Measurements from ENCODE around the gene DGKI. TPM values are rescaled to one million over a fixed set of nuclear protein-coding genes. Genes with fewer than 3 reads are reported as not detected.

The DGKI gene
- total RNA-seq, 1 donor from 2014 or later: 21.4 TPM

DNA sequence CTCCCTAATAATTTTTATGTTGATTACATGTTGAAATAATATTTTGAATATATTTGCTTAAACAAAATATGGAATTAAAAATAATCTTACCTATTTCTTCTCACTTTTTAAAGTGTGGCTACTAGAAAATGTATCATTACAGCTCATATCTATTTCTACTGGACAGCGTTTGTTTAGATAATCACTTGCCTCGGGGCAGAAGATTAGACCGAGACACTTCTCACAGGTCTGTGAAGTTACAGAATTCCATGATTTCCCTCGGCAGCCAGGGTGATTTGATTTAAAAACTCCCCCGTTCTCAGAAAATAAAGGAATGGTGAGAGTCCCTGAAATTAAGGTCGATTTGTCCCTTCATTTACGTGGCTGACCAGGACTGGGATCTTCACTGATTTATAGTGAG is 162.5 kb downstream of the DGKI start:
- Mint-ChIP-seq H3K4me1 (no peaks in the 10 kb centered on the region), H3K9me3 (no peaks in the 10 kb centered on the region), H3K27ac (no peak overlapping the region), H3K27me3 (no peaks in the 10 kb centered on the region), H3K4me3 (no peak overlapping the region), H3K36me3 (ENCODE audit: low read depth) (no peaks in the 10 kb centered on the region)
- intact Hi-C loops (cut with micrococcal nuclease): no loop called here
- DNase-seq: no peak

DNA sequence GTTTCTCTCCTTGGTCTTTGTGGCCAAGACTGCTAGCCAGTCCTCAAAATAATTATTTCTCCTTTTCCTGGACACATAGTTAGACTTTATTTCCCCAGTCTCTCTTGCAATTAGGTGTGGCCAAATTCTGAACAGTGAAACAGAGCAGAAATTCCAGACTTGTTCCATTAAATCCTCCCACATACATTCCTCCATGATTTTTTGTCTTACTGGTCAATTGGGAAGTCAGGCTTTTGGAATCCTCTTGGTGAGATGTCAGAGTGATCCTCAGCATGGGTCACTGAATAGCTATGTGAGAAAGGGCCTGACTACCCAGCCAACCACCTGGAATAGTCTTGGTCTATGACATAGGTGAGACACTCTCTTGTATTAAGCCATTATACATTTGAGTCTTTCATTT is 164.2 kb downstream of the DGKI start:
- no peak overlapping the region for H3K4me3 Mint-ChIP-seq
- H3K9me3 Mint-ChIP-seq: no peaks in the 10 kb centered on the region
- intact Hi-C loops (cut with micrococcal nuclease): no loop called here
- no peak for DNase-seq
- no peaks in the 10 kb centered on the region for H3K36me3 Mint-ChIP-seq (ENCODE audit: low read depth)
- H3K27me3 Mint-ChIP-seq: no peaks in the 10 kb centered on the region
- H3K27ac Mint-ChIP-seq: no peak overlapping the region
- no peaks in the 10 kb centered on the region for H3K4me1 Mint-ChIP-seq

DNA sequence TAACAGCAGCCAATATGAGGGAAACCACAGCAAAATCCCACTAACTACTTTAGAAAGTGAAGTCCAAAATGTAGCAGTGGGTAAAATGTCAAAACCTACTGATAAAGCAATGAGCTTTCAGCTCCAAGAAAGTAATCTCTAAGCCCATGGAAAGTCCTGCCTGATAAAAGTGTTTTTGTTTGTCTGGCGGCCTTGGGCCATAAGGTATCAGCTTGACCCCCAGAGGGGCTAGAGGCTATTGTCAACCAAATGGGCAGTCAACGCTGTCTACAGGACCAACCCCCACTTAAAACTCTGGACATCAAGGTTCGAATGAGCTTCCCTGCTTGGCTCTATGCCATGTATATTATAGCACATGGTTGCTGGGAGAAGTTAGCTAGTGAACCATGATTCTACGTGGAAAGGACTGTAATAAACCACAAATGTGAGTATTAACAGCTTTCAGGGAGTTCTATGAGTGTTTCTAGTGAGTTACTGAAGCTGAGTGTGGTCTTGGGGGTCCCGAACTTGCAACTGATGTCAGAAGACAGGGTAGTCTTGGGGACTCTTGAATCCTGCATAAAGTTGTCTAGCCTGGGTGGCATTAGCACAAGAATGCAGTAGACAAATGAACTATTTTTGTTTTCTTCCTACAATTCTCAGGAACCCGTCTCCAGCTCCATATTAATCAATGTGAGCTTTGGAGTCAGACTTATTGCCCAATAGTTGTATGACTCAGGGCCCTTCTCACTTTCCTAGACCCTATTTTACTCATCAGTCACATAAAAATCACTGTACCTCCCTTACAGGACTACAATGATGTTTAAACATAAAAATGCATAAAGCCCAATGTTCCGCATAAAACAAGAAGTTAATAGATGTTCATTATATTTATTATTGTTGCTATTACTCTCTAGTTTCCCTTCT is 164.9 kb downstream of the DGKI start:
- no peak overlapping the region for H3K4me3 Mint-ChIP-seq
- H3K9me3 Mint-ChIP-seq: no peaks in the 10 kb centered on the region
- H3K4me1 Mint-ChIP-seq: no peaks in the 10 kb centered on the region

DNA sequence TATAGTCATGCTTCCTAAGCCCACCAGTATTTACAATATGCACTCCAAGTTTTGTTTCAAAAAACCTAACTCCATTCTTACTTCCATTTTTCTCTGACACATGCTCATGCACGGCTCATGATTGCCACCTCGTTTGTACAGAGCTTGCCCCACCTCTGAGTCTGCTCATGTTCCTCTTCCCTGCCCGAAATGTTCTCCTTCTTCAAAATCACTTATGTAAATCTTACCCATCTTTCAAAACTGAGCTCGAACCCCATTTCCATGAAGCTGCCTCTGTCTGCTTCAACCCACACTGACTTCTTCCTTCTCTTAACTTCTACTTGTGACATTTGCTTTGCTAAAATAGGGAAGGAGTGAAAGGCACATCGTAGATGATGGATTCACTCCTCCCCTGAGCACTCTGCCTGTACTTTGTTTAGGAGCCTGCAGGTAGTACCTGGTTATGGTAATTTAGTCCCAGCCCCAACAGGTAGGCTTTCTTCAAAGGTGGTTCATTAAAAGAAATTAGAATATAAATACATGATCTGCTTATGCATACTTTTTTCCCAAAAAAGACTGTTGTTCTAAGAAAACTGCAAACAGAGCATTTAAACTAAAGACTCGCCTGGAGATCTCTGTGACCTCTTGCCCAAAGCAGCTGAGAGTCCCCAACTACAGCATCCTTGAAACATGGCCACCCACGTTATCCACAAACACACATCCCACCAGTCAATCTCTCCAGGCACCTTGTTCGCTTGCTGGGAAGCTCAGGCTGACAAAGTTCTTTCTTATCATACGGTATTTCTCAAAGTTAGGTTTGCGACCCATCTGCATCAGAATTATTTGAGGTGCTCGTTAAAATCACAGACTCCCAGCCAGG is 172.0 kb downstream of the DGKI start:
- no peaks in the 10 kb centered on the region for H3K4me1 Mint-ChIP-seq
- peaks cover 2% of the 10 kb centered on the region for H3K27me3 Mint-ChIP-seq
- H3K9me3 Mint-ChIP-seq: no peaks in the 10 kb centered on the region
- no peak for DNase-seq
- H3K27ac Mint-ChIP-seq: no peak overlapping the region
- H3K36me3 Mint-ChIP-seq (ENCODE audit: low read depth): no peaks in the 10 kb centered on the region
- no peak overlapping the region for H3K4me3 Mint-ChIP-seq
- intact Hi-C loops (cut with micrococcal nuclease): no loop called here

More for the DNA sequence above, 164.9 kb downstream of the DGKI start:
- intact Hi-C loops (cut with micrococcal nuclease): no loop called here
- DNase-seq: no peak
- Mint-ChIP-seq H3K36me3 (ENCODE audit: low read depth) (no peaks in the 10 kb centered on the region), H3K27ac (no peak overlapping the region), H3K27me3 (no peaks in the 10 kb centered on the region)

DNA sequence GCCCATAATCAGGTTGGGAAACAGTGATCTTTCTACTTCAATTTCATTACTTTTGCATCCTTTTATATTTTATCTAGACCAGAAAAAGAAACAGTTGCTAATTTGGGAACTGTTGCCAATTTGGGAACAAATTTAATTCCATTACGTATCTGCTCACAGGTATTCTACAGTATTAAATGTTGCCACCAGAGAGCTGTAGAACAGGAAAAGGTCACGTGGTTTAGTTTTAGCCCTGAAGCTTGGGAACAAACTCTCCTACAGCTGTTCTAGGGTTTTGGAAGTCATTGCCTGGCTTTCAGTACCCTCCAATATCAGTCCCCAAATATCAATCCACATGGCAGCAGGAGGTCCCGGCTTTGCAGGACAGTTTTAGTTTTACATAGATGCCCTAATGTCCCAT is 172.7 kb downstream of the DGKI start:
- intact Hi-C loops (cut with micrococcal nuclease): no loop called here
- Mint-ChIP-seq H3K27me3 (peaks cover 2% of the 10 kb centered on the region), H3K4me1 (no peaks in the 10 kb centered on the region), H3K9me3 (no peaks in the 10 kb centered on the region), H3K27ac (no peak overlapping the region), H3K4me3 (no peak overlapping the region), H3K36me3 (ENCODE audit: low read depth) (no peaks in the 10 kb centered on the region)
- no peak for DNase-seq

DNA sequence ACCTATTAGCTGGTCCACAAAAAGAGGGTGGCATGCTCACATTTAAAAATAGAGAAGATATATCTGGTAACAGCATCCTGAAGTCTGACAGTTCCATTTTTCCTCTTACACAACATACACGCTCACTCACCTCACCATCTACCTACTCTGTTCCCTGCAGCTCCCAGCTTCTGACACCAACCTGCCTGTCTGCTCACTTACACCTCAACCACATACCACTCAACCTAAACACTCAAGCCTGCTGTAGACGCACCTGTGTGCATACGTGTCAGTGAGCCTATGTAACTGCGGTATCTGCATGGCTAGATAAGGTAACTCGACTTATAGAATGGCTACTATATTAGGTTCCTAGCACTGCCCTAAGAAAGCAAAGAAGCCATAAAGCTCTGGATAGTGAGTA is 174.9 kb downstream of the DGKI start:
- H3K36me3 Mint-ChIP-seq (ENCODE audit: low read depth): no peaks in the 10 kb centered on the region
- H3K4me1 Mint-ChIP-seq: no peaks in the 10 kb centered on the region
- peaks cover 6% of the 10 kb centered on the region for H3K27me3 Mint-ChIP-seq
- intact Hi-C loops (cut with micrococcal nuclease): no loop called here
- H3K9me3 Mint-ChIP-seq: no peaks in the 10 kb centered on the region
- H3K4me3 Mint-ChIP-seq: no peak overlapping the region
- H3K27ac Mint-ChIP-seq: no peak overlapping the region
- no peak for DNase-seq

DNA sequence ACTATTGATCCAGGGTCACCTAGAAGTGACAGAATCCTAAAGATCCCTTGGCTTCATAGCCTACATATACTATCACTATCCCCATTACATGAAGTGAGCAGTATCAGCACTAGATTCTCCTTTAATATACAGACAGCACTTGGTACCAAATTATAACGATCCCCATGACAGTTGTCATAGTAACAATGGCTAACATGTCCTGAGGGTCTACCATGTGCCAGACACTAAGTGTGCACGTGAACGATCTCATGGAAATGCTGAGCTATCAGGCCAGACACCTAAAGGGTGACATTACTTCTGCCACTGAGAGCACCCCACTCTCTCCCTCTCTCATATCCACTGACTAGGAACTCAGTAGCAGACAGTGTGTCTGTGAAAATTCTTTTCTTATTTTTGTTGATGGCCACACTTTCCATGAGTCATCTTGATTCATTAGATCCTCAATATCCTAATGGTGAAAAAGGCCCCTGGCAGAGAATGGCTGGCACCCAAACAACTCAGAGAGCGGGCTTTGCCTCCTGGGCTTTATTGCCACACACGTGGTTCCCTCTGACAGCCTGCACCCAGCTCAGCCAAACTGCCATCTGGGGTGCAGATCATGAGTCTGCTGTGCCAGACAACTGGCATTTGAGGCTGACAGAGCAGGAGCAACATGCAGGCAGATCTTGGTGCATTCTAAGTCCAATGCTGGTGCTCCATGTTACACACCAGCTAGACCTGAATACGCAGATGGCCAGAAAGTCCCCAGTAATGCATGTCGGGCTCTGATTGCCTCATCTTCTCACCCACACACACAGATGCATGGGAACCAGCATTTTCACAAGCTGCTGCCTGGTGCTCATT is 176.3 kb downstream of the DGKI start:
- Mint-ChIP-seq H3K36me3 (ENCODE audit: low read depth) (no peaks in the 10 kb centered on the region), H3K4me3 (no peak overlapping the region), H3K27ac (no peak overlapping the region), H3K27me3 (peaks cover 4% of the 10 kb centered on the region), H3K4me1 (no peaks in the 10 kb centered on the region), H3K9me3 (no peaks in the 10 kb centered on the region)
- intact Hi-C loops (cut with micrococcal nuclease): no loop called here
- DNase-seq: no peak

DNA sequence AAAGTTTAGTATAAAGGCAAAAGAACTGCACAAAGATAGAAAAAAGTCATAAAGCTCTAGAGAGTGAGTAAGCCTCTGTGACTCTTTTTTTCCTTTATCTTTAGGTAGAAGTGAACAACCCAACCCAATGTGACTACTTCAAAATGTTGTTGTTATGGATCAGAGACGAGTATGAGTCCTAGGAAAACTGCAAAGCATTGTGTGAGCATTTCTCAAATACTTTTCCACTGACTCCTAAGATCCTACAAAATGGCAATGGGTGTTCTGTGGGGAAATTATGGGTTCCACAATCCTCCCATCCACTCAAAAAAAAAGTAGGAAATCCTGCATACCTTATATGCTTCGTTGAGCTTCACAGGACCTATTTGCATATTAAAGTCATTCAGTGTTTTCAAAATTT is 177.1 kb downstream of the DGKI start:
- Mint-ChIP-seq H3K4me1 (peaks cover 2% of the 10 kb centered on the region), H3K4me3 (no peak overlapping the region), H3K27ac (no peak overlapping the region), H3K27me3 (peaks cover 6% of the 10 kb centered on the region), H3K36me3 (ENCODE audit: low read depth) (no peaks in the 10 kb centered on the region), H3K9me3 (no peaks in the 10 kb centered on the region)
- DNase-seq: no peak
- intact Hi-C loops (cut with micrococcal nuclease): no loop called here

DNA sequence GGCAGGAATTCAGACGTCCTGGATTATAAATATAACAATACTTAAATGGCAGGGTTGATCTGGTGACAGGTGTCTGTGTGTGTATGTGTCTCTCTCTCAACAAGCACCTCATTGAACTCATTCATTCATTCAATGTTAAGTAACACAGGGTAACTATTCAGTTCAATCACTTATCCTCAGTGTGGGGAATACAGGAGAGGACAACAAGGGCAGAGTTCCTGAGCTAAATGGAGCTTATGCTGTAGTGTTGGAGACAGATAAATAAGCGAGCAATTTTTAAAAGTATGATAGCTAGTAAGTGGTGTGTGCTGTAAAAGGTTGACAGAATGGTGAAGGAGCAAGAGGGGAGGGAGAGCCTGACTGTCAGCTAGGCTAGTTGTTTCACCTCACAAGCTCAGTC is 178.4 kb downstream of the DGKI start:
- Mint-ChIP-seq H3K27me3 (peaks cover 8% of the 10 kb centered on the region), H3K4me1 (peaks cover 3% of the 10 kb centered on the region), H3K4me3 (no peak overlapping the region), H3K36me3 (ENCODE audit: low read depth) (no peaks in the 10 kb centered on the region), H3K9me3 (no peaks in the 10 kb centered on the region), H3K27ac (no peak overlapping the region)
- intact Hi-C loops (cut with micrococcal nuclease): no loop called here
- DNase-seq: no peak

DNA sequence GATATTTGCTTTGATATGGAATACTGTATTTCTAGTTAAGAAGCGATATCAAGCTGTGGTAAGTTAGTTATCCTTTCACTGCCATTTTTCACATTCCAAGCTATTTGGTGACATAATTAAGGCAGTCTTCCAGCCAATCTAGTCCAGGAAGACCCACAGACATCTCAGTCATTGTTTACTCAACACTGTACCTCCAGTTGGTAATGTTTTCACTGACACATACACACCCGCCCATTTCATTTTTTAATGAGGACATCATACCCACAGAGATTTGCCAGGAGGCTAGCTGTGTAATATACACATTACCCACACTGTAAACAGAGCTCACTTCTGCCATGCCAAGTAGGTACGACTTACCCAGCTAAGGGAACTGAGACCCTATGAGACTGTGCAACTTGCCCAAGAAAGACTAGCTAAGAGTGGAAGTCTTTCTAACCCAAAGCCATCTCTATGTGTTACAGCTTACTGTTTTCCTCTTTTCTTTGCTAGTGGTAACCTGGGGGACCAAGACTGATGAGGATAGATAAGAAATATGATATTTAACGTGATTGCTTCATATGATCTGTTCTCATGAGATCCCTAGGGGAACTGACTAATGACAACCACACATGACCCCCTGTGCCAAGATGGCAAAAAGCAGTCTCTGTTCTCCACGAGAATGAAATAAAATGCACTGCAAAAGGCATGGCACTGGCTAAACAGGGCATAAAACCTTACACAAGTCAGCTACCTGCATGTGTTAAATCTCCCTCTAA is 179.0 kb downstream of the DGKI start:
- H3K9me3 Mint-ChIP-seq: no peaks in the 10 kb centered on the region
- intact Hi-C loops (cut with micrococcal nuclease): no loop called here
- DNase-seq: no peak
- H3K27ac Mint-ChIP-seq: no peak overlapping the region
- peaks cover 3% of the 10 kb centered on the region for H3K4me1 Mint-ChIP-seq
- peaks cover 8% of the 10 kb centered on the region for H3K27me3 Mint-ChIP-seq
- no peak overlapping the region for H3K4me3 Mint-ChIP-seq
- H3K36me3 Mint-ChIP-seq (ENCODE audit: low read depth): no peaks in the 10 kb centered on the region

DNA sequence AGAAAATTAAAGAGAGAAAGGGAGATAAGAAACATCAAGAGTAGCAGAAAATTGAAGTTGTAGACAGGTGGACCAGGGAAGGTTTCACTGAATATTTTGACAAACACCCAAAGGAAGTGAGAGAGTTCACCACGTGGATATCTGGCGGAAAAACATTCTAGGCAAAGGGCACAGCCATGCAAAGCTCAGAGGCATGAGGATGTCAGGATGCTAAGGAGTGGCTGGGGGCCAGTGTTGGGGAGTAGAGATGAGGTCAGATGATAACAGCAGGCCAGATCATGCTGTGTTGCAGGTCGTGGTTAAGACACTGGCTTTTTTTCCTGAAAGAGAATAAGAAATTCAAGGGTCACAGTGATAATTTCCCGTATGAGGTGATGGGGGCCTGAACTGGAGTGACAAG is 181.9 kb downstream of the DGKI start:
- Mint-ChIP-seq H3K9me3 (no peaks in the 10 kb centered on the region), H3K36me3 (ENCODE audit: low read depth) (no peaks in the 10 kb centered on the region), H3K4me3 (no peak overlapping the region), H3K4me1 (peaks cover 3% of the 10 kb centered on the region), H3K27me3 (peaks cover 12% of the 10 kb centered on the region), H3K27ac (no peak overlapping the region)
- intact Hi-C loops (cut with micrococcal nuclease): no loop called here
- no peak for DNase-seq

DNA sequence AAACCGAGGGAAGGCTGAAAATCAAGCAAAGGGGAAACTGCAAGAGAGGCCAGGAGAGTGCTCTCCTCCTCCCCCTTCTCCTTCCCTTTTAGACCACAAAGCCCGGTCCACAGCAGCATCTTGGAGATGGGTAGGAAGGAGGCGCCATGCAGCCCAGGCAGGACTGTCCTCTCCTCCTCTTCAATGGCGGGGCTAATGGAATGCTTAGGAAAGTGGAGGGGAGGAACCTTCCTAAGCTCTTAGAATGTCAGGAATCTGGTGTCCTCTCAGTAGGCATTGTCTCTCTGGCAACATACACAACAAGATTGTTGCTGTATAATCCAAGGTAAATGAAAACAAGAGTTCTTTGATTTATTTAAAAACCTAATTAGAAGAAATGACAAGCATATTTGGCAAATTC is 185.1 kb downstream of the DGKI start:
- Mint-ChIP-seq H3K36me3 (ENCODE audit: low read depth) (no peaks in the 10 kb centered on the region), H3K4me3 (no peak overlapping the region), H3K27me3 (peaks cover 9% of the 10 kb centered on the region), H3K4me1 (peaks cover 3% of the 10 kb centered on the region), H3K9me3 (no peaks in the 10 kb centered on the region), H3K27ac (no peak overlapping the region)
- intact Hi-C loops (cut with micrococcal nuclease): no loop called here
- no peak for DNase-seq

DNA sequence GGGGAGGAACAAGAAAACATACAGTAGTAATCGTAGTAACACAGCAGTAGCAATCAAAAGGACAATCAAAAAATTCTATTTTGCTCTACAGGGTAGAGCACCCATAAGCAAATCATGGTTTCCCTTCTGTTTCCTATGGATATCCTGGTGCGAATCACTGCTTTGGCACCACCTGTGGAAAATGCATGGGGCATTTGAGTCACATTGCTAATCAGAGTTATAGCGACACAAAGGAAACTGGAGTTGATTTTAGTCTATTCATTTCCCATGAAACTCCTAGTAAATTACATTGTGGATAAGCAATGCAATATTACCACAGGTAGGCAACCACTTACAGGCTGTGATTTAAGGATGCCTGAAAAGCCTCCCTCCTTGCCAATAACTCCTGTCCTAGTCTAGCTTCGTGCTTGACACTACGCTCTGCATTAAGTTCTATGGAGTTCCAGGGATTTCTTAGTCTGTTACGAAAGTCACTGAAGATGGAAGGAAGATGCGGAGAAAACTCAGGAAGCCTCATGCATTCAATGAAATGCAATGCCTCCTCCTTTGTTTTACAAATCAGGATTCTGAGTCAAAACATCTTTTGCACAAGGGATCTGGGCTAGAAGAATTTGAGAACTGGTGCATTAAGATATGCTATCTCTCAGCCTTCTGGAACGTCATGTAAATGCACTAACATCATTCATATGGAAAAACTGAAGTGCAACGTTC is 188.4 kb downstream of the DGKI start:
- Mint-ChIP-seq H3K27me3 (peaks cover 5% of the 10 kb centered on the region), H3K36me3 (ENCODE audit: low read depth) (no peaks in the 10 kb centered on the region), H3K4me3 (no peak overlapping the region), H3K4me1 (no peaks in the 10 kb centered on the region), H3K27ac (no peak overlapping the region), H3K9me3 (no peaks in the 10 kb centered on the region)
- DNase-seq: no peak
- intact Hi-C loops (cut with micrococcal nuclease): no loop called here

Data from activated CD4-positive, alpha-beta T cell treated with anti-CD3 and anti-CD28 coated beads, Interleukin-2, amount 10 ng/mL, durations not matched to agents 24 days and 14 days (primary cell).